Breast epithelium (tissue), 3 donors: ENCODE data around the gene PPTC7.

Source experiments
- POLR2A ChIP-seq: fragments of 450-650 bp; IDR thresholded peaks from one replicate; pipeline ENCODE4 v1.6.1; 2016; ENCODE audit warnings: antibody characterized with exemption, mild to moderate bottlenecking, moderate library complexity
- POLR2AphosphoS5 ChIP-seq, 3 donors: sonication (generic); formaldehyde crosslinking; IDR thresholded peaks; one replicate each; pipeline ENCODE4 v1.6.1; 2017; ENCODE audit warnings: antibody characterized with exemption in 3 of 3
- TF ChIP-seq, protein P1 (sequence below), 3 donors: fragments of 450-650 bp; IDR thresholded peaks; one replicate each; pipeline ENCODE4 v1.5.1; 2016 to 2017; ENCODE audit warnings: antibody characterized with exemption in 3 of 3, mild to moderate bottlenecking in 3 of 3, moderate library complexity in 3 of 3

DNA sequence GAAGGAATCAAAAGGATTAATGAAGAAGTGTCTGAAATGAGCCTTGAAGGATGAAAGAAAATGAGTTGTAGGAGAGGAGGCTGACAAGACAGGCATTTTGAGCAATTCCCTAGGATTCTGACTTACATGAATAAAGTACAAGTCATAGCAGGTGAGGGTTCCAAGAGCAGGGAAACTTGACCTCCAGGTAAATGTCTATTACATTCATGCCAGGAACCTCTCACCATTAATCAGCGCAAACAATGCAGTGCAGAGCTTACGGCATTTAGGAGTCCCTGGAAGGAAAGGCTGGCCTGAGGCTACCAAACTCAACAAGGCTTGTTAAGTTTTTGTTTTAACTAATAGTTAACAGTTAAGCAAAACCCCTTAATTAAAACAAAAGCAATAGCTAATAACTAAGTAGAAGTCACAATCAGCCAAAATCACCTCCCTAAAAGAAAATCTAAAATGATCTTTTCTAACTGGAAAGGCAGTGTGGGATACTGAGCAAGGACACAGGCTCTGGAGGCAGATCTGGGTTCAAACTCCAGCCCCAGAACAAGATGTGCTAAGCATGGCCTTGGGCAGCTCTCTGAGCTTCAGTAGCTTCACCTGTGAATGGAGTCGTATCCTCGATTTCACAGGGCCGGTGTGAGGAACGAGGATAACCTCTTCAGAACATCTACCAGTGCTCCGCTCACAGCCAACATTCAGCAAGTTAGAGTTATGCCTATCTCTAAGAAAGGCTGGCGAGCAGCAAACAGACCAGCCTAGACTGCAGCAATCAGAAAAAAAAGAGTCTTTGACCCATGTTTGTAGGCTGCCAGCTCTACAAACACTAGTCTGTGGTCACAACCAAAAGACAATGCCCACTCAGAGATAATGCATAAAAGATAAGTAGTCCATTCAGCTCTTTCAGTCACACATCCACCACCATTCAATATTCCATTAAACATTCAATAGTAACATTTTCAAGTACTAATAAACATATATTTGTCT, 16.9 kb downstream of the PPTC7 start:
- TF ChIP-seq POLR2AphosphoS5 (IDR thresholded peaks at IDR 0.05) (no peak), POLR2A (no peak)
- TF ChIP-seq, protein P1, sequence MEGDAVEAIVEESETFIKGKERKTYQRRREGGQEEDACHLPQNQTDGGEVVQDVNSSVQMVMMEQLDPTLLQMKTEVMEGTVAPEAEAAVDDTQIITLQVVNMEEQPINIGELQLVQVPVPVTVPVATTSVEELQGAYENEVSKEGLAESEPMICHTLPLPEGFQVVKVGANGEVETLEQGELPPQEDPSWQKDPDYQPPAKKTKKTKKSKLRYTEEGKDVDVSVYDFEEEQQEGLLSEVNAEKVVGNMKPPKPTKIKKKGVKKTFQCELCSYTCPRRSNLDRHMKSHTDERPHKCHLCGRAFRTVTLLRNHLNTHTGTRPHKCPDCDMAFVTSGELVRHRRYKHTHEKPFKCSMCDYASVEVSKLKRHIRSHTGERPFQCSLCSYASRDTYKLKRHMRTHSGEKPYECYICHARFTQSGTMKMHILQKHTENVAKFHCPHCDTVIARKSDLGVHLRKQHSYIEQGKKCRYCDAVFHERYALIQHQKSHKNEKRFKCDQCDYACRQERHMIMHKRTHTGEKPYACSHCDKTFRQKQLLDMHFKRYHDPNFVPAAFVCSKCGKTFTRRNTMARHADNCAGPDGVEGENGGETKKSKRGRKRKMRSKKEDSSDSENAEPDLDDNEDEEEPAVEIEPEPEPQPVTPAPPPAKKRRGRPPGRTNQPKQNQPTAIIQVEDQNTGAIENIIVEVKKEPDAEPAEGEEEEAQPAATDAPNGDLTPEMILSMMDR (IDR thresholded peaks at IDR 0.05), result no peak
